ENCODE measurements around the gene TRIOBP.

The TRIOBP gene

DNA sequence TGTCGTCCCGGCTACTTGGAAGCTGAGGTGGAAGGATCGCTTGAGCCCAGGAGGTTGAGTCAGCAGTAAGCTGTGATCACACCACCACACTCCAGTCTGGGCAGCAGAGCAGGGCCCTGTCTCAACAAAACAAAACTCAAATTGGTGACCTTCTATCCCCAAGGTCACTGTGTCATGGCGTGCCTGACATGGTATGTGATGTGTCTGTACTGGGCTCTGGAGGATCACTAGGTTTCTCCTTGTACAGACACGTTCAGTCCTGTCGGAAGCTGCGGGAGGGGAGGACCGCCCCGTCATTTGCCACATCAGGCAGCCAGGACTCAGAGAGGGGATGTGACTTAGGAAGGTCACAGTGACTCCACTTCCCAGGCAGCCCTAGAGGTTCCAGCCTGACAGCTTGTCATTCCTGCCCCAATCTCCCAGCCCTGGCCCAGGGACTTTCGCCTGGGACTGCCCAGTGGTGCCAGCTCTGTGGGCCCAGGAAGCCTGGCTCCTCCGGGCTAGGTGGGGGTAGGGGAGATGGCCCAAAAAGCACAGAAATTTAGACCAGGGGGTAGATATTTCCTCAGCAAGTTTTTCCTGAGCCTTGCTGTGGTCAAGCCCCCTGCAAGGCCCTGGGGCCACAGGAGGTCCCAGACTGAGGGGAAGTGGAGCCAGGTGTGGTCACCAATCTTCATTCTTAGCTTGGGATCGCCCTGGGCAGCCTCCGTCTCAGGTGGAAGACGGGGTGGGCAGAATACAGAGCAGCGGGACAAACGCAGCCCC is 53.2 kb downstream of the TRIOBP start:
- DNase-seq = no peak

DNA sequence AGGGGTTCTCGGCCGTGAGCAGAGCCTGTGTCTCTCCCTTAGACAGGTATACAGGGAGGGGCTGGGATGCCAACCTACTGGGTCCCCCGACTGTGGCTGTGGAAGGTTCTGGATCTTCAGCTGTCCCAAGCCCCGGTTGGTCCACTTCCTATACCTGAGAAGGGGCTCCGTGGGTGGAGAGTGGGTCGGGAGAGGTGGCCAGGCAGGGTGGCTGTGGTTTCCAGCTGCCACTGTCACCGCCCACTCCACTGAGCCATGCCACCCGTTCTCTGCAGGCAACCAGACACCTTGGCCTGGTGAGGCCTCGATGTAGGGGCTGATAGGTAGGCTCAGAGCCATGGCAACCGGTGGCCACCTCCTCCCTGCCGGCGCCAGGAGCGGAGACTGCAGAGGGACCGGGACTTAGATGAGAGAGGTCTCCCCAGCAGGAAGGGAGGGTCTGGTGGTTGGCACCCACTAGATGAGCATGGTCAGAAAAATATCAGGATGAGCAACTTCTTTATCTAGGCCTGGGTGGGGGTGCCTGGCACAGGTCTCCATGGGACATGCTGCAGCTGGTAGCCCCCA is 53.8 kb downstream of the TRIOBP start:
- DNase-seq = no peak

DNA sequence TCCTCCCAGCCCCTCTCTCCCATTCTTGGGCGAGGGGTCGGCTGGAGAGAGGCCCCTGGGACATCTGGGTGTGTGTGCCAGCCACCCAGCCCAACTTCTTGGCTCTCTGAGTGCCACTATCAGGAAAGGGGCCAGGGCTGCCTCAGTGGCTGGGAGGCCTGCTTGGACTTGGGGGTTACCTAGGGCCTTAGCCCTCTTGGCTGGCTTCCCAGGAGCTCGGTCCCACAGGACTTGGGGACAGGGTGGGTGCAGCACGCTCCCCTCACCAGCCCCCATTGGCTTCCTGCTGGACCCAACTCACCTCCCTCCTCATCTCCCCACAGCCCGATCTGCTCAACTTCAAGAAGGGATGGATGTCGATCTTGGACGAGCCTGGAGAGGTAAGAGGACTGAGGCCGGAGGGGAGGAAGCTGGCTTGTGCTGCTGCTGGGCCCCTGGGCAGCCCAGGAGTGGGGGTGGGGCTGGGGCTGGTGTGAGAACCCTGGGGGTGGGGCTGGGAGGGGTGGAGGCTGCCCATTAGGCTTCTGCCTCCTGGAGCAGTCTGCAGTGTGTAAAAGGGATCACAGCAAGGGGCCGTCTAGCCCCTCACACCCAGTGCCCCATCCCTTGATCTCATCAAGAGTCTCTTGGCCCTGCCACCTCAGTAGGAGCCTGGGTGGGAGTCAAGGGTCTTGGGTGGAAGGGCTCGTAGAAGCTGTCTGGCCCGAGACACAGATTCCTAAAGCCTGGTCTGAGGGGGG is 54.8 kb downstream of the TRIOBP start:
- DNase-seq = no peak

DNA sequence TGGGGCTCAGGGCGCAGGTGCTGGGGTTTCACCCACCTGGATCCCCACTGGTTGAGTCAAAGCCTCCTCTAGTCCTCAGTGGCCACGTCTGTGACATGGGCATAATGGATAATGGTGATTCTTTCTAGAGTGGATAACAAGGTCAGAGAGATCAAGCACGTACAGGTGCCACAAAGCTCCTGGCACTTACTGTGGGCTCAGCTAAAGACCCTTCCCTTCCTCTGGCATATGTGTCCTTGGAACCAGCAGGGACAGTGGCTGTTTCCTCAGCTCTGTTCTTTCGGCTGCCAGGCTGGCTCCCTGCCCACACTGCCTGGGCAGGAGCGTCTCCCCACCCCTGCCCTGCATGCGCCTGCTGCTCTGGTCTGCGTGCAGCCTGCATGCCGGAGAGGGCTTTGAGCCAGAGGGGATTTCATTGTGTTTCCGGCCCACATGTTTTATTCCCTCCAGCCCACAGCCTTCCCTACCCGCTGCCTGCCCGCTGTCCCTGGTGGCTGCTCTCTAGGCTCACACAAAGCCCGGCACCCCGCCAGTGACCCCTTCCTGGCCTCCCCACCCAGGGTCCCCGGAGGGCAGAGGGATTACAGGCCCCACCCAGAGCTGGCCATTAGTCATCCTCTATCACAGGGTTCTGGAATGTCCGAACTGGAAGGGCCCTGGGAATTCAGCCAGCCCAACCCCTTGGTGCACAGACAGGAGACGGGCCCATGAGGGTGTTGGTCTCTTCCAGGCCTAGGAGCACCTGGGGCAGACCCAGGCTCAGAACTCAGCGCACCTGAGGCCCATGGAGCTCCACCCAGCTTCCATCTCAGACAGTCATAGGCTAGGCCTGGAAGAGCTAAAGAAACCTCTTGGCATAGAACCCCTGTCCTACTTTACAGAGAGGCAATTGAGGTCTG is 55.6 kb downstream of the TRIOBP start:
- DNase-seq = no peak

DNA sequence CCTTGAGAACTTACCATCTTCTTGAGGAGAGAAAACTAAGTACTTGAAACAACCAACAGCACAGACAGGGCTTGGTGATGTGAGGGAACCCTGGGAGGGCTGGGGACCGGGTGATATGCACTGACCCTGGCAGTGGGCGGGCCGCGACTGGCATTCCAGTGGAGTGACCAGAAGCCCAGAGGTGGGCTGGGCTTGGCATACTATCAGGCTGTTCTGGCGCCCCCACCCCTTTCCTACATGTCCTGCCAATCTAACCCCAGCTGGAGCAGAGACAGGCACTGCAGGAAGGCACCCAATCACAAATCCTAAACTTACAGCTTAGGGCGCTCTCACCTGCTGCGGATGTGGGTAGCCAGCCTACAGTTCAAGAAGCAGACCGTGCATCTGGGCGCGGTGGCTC is 56.9 kb downstream of the TRIOBP start:
- no peak for DNase-seq

DNA sequence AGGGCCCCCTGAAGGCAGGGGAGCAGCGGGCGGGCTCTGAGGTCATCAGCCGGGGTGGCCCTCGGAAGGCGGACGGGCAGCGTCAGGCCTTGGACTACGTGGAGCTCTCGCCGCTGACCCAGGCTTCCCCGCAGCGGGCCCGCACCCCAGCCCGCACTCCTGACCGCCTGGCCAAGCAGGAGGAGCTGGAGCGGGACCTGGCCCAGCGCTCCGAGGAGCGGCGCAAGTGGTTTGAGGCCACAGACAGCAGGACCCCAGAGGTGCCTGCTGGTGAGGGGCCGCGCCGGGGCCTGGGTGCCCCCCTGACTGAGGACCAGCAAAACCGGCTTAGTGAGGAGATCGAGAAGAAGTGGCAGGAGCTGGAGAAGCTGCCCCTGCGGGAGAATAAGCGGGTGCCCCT is 60.8 kb downstream of the TRIOBP start:
- DNase-seq = no peak

DNA sequence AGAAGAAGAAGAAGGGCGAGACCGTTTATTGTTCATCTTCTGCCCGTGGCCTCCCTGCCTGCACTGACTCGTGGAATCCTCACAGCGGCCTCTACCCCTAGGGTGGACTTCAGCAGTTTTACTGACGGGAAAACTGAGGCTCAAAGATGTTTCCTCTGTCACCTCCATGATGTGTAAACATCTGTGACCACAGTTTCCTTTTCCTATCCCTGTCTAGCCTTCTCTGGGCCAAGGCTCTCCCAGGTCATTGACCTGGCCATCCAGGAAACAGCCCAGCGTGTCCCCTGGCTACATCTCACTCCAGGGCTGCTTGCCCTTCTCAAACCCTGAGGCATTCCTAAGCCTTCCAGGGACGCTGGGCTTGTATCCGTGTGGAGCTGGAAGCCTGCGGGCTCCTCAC is 61.8 kb downstream of the TRIOBP start:
- DNase-seq = no peak

DNA sequence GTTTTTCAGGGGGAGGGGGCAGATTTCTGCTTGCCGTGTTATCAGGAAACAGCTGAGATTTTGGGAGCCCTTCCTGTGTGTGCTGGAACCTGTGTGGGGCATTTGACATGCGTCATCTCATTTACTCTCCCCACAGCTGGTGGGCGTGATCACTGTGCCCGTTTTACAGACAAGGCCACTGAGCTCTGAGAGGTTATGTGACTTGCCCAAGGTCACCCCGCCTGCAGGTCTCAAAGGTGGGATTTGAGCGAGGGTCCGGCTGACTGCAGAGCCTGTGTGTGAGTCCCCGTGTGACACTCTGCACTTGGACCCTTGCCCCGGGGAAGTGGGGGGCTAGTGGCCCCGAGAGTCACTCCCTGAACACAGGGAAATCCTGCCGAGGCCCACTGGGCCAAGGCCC is 62.4 kb downstream of the TRIOBP start:
- DNase-seq = no peak

DNA sequence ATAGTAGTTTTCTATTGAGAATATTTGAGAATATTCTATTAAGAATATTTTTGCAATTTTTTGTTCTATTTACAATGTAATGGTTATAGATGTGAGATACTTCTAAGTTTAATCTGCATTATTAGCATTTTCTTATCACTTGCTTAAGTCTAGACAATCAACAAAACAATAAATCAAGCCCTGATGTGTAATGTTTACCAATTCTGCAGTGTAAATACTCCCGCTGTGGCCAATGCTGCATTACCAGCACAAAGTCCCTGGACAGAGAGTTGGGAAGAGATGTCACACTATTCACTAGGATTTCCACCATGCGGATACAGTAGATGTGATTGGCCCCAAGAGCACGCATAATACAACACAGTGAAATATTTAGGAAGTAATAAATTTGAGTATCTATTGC is 63.3 kb downstream of the TRIOBP start:
- DNase-seq = peak in 2 of 3 experiments; percentile 12 to 41

DNA sequence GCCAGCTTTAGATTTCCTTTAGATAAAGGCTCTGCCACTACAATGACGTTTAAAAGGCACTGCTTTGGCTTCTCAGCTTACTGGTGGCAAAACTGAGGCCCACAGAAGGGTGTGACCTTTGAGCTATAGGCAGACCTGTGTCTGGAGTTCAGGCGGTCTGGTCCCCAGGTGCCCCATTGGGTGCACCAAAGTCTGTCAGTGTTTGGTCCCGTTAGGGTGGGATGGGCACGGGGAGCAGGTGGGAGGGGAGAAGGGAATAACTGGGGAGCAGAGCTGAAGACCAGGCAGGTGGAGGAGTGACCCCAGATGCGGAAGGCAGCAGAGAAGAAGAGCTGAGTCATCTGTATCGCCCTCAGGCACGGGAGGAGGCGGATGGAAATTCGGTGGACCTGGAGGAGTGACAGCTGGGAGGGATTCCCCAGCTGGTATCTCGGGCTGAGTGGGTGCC is 65.6 kb downstream of the TRIOBP start:
- DNase-seq = no peak

DNA sequence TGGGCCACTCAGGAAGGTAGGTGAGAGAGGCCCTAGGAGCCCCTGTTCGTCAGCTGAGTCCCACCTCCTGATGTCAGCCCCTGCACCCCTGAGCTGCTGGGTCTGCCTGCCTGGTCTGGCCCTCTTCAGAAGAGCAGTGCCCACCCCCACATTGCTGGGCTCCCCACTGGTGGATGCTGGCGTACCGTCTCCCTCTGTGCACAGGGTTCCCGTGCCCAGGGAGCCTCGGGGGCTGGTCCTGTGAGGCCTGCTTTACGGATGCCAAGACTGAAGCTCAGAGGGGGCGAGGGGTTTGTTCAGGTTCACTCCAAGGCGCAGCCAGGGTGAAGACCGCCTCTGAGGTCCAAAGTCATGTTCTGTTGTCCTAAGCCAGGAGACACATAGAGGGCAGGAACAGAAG is 66.2 kb downstream of the TRIOBP start:
- DNase-seq = no peak

DNA sequence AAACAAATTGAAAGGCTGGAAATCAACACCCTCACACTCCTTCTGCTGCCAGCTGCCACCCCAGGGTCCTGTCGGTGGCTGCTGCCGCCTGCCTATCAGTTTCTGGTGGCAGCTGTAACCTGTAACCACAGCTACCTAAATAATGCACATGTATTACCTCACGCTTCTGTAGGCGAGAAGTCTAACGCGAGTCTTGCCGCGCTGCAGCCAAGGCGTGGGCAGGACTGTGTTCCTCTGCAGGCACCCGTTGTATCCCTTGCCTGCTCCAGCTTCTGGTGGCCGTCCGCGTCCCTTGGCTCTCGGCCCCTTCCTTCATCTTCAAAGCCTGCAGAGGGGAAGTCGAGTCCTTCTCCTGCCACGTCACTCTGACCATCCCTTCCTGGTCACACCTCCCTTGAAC is 66.8 kb downstream of the TRIOBP start:
- no peak for DNase-seq

DNA sequence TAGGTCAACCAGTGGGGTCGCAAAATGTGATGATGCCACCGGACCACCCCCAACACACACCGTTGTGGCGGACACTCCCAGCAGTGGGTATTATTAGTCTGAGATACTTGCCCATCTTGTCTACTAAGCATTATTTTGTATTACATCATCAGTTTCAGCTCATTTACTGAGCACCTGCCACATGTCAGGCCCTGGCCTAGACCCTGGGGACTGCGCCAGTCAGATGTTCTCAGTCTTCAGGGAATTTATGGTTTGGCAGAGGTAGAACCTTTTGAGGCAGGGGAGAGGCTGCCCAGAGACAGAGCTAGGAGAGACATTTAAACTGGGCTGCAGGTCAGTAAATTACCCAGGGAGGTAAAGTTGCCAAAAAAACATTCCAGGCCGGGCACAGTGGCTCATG is 67.8 kb downstream of the TRIOBP start:
- DNase-seq = no peak

DNA sequence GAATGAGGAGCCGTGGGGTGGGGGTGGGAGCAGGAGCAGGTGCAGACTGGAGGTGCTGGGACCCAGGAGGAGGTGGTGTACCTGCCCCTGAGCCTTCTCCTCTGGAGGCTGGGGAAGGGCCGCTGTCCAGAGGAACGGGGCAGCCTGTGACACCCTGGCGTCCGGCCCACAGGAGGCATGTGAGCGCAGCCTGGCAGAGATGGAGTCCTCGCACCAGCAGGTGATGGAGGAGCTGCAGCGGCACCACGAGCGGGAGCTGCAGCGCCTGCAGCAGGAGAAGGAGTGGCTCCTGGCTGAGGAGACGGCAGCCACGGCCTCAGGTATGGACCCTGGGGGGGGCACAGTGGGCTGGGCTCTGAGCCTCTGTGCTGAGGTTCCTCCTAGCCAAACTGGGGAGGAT is 68.7 kb downstream of the TRIOBP start:
- DNase-seq = no peak

DNA sequence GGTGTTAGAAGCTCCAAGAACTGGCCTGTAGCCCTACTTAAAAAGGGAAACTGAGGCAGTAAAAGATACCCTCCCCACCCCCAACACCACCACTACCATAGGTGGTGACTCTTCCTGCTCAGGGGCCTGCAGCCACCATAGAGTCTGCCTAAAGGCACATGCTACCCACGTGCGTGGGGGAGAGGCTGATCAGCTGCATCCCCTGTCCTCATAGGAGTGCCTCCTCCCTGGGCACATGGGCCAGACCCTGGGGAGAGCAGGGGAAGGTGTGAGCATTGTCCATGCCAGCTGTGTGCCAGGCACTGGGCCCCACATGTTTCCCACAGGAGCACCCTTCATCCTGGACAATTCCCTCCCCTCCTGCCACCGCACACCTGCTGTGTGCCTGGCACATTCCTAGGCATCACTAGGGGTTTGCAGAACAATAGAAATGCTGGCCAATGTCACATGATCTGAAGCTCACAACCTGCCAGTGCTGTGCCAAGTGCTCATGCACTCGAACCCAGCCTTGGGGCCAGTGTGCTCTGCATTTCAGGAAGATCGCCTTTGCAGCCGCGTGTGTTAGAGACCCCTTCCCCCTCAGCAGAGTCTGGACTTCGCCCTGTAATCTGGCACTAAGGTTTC is 69.2 kb downstream of the TRIOBP start:
- no peak for DNase-seq

DNA sequence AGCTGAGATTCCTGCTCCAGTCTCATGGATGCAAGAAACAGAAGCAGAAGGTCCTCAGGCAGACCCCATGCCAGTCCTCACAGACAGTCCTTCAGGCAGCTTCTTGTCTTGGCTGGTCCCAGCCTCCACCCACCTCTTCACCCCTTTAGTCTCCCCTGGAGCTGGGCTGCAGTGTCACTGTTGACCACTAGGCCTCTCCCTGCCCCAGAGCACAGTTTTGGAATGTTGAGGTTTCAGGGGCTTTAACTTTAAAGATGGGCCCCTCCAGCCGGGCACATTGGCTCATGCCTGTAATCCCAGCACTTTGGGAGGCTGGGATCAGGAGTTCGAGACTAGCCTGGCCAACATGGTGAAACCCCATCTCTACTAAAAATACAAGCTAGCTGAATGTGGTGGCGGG is 71.4 kb downstream of the TRIOBP start:
- no peak for DNase-seq

DNA sequence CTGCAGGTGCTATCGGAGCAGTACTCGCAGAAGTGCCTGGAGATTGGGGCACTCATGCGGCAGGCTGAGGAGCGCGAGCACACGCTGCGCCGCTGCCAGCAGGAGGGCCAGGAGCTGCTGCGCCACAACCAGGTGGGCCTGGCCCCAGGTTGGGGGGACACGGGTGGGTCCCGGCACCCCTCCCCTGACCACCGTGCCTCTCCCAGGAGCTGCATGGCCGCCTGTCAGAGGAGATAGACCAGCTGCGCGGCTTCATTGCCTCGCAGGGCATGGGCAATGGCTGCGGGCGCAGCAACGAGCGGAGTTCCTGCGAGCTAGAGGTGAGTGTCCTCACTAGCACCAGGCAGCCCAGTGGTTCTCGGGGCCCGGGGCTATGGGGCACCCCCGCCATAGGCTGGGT is 72.2 kb downstream of the TRIOBP start:
- DNase-seq = no peak

DNA sequence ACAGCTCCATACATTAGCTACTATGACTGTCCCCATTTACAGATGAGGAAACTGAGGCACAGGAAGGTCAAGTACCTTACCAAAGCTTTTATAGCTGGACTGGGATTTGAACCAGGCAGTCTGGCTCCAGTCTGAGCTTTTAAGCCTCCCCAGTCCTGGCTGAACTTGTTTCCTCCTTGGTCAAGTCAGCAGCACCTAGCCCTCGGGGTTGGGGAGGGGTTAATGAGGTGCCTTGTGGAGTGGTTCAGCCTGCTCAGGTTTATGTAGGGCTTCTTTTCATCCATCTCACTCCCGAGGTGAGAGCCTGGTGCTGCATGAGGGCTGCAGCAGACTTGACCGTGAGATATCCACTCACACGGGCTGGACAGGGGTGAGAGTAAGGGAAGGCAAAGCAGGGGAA is 74.2 kb downstream of the TRIOBP start:
- no peak for DNase-seq

DNA sequence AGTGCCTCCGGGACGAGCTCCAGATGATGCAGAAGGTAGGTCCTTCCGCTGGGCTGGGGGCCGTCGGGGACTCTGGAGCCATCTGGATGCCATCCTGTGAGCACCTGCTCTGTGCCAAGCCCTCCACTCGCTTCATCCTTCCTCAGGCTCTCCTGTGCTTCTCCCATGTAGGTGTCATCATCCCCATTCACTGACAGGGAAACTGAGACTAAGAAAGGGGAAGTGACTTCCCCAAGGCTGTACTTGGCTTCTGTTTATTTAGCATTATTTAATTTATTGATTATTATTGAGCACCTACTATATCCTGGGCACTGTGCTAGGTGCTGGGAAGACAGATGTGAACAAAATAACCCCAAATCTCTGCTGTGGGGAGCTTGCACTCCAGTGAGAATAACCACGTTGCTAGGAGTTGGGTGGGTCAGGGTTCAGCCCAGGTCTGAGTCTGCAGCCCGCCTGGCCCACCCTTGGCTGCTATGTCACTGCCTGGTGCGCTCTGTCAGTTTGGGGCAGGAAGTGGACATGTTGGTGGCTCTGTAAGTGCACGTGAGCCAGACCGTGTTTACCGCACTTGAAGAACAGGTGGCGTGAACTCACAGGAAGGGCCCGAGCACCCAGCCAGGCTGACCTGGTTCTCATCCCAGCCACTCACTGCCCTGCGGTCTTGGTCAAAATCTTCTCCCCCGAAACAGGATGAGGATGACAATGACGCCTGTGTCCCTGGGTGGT is 75.0 kb downstream of the TRIOBP start:
- DNase-seq = no peak

DNA sequence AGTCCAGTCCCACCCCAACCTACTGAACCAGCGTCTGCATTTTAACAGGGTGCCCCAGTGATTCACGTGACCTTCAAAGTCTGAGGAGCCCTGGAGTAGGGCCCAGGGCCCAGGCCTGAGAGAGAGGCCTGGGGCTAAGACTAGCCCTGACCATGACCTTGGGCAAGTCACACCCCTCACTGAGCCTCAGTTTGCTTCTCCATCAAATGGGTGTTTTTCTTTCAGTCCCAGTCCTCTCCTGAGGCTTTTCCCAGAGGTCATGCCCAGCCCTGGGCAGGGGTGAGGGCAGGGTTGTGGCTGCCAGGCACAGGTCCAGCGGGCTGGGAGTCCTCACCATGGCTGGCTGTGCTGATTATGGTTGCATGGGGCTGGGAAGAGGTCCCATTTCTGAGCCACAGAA is 77.9 kb downstream of the TRIOBP start:
- no peak for DNase-seq

DNA sequence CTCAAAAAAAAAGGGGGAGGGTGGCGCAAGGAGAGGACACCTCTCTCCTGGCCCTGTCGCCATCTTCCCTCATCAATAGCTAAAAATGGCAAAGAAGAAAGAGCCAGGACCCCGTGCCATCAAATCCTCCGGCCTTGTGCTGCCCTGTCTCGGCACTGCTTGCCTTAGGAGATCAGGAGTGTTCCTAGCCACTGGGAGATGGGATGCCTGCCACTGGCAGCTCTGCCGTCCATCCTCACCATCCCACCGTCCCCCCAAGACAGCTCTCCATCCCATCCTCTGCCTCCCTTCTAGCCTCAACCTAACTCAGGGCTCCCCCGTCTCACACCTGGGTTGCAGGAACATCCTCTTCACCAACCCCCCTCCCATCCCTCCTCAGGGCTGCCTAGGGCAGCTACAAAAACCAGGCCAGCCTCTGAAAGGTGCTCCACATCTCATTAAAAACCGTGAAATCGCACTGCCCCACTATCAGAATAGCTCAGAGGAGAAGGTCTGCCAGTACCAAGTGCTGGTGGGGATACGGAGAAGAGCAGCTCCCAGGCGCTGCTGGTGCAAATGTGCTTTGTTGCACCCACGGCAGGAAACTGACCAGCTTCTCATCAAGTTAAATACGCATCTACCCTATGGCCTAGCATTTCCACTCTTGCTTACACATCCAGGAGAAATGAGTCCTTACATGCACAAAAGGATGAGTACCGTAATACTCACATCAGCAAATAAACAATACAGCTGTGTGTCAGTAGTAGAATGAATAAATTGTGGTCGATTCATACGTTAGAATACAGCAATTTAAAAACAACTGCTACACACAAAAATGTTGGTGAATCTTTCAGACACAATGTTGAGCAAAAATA is 79.2 kb downstream of the TRIOBP start:
- no peak for DNase-seq
